Kidney epithelial cell (primary cell): ENCODE results near the gene TECPR2. TPM values are rescaled to one million over a fixed set of nuclear protein-coding genes. Genes with fewer than 3 reads are reported as not detected.

ENCODE experiments used
- total RNA-seq: library from RNA; depleted of rRNA; stranded (reverse); fragments of >200 nt; gene quantifications from 2 replicates; pipeline ENCODE4 v1.2.3, GENCODE V29; 2015

The TECPR2 gene
- total RNA-seq, 1 donor from 2014 or later = 16.6 TPM

Other genes starting within 250 kb of the TECPR2 start
- gene WDR20, start 223.0 kb upstream of the TECPR2 start, total RNA-seq = 14.0 and 16.2 TPM in 2 replicates
- 5.1 and 6.4 TPM in 2 replicates for gene MOK, start 57.8 kb upstream of the TECPR2 start, total RNA-seq
- gene ZNF839, start 43.2 kb upstream of the TECPR2 start, total RNA-seq = 8.8 and 9.8 TPM in 2 replicates
- gene CINP, start 51 bp upstream of the TECPR2 start, total RNA-seq = 32.6 and 33.7 TPM in 2 replicates
- gene ANKRD9, start 146.8 kb downstream of the TECPR2 start, total RNA-seq = 35.6 and 43.9 TPM in 2 replicates
- 13.1 and 13.4 TPM in 2 replicates for gene RCOR1, start 229.7 kb downstream of the TECPR2 start, total RNA-seq